Stimulated activated CD4-positive, alpha-beta T cell treated with anti-CD3 and anti-CD28 coated beads, Interleukin-4, amount 100 ng/mL, for 48 hours (primary cell): ENCODE results near the gene HACD3.

Experiments used
- DNase-seq, 2 donors: peaks; one replicate each; pipeline ENCODE4 v3.0.0-alpha.2; 2020; ENCODE audit warnings: low read depth in 2 of 2

Gene HACD3, protein sequence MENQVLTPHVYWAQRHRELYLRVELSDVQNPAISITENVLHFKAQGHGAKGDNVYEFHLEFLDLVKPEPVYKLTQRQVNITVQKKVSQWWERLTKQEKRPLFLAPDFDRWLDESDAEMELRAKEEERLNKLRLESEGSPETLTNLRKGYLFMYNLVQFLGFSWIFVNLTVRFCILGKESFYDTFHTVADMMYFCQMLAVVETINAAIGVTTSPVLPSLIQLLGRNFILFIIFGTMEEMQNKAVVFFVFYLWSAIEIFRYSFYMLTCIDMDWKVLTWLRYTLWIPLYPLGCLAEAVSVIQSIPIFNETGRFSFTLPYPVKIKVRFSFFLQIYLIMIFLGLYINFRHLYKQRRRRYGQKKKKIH

DNA sequence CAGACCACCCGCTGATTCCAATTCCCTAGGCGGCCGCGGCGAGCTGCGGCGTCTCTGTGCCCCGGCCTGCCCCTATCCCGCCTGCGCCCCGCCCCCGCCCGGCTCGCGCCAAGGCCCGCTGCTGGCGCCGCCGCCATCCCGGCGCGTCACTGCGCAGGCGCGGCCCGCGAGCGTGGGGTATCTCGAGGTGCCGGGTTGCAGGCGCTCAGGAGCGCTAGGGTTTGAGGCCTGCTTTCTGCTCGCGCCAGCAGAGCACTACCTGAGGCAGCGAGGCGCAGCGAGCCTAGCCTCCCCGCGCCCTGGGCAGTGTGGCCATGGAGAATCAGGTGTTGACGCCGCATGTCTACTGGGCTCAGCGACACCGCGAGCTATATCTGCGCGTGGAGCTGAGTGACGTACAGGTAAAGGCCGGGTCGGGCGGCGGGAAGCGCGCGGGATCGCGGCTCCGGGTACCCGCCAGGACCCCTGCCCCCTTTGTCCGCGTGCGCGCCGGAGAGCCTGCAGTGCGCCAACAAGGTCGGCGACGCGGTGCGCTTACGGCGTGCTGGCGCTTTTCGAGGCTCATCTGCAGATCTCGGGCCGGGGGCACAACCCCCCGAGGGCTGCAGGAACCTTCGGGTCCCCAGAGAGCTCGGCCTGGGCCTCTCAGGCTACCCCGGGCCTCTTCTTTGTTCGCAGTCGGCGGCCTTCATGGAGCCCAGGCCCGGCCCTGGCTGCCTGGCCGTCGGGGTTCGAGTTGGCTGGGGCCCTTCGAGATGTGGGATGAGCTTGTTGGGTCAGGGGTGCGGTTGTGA lies at the start of gene HACD3:
HACD3 (plus strand) TSS at position 146 of the 794 bp plus-strand sequence; CDS start at position 315, 169 bp downstream.
- peak; percentile 92 for DNase-seq

DNA sequence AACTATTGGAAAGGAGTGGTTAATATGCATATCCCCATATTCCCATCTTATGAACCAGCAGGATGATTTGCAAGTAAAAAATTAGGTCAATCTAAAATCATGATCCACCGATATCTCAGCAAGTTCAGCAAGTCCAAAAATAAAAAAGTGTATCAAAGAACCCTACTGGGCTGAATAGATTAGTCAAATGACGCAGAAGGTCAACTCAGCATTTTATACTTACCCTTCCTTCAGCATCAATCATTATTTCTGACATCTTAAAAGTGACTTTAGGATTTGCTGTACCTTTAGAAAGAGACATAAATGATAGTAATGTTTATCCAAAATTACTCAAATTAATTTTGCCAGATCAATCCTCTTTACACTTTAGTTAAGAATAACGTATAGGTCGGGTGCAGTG lies 45.4 kb upstream of the HACD3 start:
- DNase-seq = no peak

DNA sequence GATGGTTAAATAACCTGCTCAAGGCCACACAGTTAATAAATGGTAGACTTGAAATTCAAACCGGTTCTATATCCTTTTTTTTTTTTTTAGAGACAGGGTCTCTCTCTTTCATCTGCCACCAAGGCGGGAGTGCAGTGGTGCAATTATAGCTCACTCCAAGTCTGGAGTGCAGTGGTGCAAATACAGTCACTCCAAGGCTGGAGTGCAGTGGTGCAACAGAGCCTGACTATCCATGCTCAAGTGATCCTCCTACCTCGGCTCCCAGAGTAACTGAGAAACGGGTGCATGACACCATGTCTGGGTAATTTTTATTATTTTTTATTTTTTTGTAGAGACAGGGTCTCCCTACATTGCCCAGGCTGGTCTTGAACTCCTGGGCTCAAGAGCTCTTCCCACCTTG lies 36.2 kb upstream of the HACD3 start:
- DNase-seq = no peak

DNA sequence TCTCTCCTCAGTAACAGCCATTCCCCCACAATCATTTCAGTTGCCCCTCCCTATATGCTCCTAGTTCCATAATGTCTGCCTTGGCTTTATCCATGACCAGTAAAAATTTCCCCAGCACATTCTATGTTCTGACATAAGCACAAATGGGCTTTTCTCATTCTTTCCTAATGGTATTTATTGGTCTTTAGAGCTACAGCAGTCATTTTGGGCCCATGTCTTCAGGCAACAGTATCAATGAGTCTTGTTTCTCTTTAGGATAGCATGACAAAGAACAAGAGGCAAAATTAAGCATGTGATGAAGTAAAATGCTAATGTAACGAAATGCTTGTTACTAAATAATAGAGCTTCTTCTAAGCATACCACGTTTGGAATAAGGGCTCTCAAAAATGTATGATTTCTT lies 20.9 kb upstream of the HACD3 start:
- DNase-seq = no peak

DNA sequence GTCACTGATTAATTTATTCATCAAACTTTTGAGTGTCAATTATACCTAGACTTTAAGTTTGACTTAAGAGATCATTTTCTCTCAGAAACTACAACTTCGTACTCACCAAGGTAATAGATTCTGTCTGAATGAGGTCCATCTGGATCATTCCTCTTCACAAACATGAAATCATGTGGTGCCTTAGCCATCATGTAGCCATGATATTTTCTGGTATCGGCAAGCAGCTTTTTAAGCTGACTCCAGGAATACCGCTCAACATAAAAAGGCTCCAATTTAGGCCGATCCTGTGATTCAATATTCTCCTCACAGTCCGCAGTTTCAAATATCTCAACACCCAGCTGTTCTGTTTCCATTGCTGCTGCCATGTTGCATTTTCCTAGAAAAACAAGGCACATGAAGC lies 18.1 kb upstream of the HACD3 start:
- DNase-seq = no peak

DNA sequence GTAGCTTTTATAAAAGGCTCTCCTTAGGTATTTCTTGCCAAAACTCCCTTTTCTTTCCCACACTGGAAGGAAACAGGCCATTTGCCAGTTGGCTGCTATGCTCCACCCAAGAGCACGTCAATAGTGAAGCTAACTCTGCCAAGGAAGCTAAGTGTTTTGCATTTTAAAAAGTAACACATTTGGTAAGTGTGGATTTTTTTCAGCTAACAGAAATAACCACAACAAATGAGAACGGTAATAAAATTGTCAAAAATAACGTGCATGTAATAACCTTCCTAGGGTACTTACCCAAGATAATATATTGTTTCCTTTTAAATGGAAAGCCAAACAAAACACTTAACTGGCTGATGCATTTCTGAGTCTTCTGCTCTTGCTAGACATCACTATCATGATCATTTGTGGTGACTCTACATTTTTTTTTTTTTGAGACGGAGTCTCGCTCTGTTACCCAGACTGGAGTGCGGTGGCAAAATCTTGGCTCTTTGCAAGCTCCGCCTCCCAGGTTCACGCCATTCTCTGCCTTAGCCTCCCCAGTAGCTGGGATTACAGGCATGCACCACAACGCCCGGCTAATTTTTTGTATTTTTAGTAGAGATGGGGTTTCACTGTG lies 17.4 kb upstream of the HACD3 start:
- no peak for DNase-seq

DNA sequence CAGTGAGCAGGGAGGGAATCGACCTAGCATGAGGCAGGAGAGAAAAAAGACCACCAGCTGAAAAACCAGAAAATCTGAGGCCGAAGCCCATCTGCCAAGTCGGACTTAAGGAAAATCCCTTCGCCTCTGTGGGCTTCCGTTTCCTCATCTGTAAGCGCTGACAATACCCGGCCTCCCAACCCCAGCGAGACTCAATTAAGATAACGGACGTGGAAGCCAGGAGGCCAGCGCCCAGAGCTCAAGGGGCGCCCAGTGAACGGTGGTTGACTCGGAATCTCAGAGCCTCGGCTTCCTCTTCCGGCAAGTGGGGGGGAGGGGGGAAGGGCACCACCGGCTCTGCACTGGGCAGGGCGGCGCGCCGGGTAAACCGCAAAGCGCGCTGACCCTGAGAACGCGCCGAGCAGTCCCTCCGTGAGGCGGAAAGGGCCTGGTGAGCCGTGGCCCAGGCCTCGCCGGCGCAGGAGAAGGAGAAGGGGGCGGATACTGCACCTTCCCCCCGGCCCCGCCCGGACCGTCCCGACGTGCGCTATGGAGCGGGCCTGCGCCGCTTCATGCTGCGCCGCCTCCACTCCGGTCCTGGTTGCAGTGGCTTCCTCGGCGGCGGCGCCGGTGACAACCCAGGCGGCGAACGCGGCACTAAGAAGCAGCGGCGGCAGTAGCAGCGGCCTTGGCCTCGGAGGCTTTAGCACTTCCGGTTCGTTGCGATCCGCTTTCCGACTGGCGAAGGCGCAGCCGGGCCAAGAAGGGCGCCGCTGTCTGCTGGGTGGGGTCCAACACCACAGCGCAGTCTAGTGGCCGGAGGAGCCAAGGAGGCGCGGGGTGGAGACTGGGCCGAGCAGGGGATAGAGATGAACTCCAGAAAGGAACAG lies 13.0 kb upstream of the HACD3 start, which contains the start of gene DPP8:
DPP8 (minus strand) TSS at position 693 of the 869 bp plus-strand sequence. CDS start 5,136 bp downstream, outside the sequence.
- peak; percentile 93 to 95 for DNase-seq

DNA sequence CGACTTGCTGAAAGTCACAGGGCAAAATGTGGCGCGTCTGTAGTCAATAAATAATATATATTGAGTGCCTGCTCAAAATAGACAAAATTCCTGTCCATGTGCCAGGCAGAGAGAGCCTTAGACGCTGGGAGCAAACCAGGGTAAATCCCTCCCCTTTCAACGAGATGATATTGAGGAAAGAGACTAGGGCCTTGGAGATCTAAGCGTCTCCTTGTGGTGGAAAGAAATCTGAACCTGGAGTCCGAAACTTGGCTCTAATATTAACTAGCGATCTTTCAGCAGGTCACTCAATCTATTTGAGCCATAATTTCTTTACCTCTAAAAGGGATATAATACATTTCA lies 12.4 kb upstream of the HACD3 start:
- DNase-seq = no peak

DNA sequence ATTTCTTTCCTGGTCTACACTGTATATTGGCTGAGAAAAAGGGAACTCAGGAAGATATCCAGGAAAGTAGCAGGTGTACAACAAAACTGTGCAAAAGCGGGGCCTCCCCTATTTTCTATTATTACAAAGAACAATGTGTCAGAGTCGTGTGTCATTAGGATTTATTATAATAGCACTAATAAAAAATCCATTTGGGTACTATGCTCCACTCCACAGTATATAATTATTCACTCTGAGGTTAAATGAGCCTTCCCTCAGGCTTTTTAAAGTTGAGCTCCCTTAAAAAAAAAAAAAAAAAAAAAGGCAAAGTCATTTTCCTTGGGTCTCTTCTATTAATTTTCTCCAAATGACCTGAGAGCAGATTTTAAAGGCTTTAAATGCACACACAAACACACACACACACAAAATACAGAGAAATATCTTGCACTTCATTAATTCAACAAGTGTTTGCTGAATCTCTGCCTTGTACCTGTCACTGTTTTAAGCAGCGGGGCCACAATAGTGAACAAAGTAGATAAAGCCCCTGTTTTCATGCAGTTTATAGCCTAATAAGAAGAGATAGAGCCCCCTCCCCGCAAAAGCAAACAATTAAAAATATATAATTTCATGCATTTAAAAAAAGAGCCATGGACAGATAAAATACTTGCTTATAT lies 11.5 kb upstream of the HACD3 start:
- DNase-seq = no peak

DNA sequence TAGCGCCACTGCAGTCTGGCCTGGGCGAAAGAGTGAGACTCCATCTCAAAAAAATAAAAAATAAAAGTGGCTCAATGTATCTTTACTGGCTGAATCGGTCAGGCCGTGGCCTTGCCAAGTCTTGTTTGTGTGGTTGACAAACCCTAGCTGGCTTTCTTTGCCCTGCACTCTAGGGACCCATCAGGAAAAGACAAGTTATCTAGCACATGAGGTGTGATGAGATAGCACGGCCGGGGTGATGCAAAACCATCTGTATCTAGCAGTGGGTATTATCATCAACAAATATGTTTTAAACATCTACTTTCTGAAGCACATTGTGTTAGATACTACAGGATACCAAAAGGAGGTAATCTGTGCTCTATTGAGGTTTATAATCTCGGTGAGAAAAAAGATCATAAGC lies 8.9 kb upstream of the HACD3 start:
- no peak for DNase-seq

DNA sequence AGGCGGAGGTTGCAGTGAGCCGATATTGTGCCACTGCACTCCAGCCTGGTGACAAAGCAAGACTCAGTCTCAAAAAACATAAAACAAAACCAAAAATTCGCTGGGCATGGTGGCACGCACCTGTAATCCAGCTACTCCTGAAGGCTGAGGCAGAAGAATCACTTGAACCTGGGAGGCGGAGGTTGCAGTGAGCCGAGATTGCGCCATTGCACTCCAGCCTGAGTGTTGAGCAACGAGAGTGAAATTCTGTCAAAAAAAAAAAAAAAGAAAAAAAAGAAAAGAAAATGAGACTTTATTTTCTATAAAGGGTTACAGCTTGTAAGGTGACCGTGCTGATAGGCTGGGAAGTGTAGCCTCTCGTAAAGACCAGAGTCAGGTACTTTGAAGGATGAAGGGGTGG lies 6.0 kb upstream of the HACD3 start:
- DNase-seq = no peak

DNA sequence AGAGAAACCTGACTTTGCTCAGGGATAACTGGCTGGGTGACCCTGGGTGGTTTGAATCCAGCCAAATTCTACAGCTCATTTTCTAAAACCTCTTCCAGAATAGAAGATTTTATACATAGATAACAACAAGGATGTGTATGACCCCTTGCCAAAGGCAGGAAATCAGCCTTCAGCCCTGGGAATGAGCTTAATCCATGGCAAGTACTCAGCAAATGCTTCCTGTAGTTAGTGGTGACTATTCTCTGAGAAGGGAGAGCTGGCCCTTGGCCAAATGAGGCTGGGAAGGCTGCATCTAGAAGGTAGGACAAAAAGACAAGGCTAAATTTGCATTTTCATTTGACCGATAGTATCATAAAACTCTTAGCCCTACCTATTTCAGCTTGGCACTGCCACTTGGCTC lies 4.6 kb upstream of the HACD3 start:
- DNase-seq = no peak

DNA sequence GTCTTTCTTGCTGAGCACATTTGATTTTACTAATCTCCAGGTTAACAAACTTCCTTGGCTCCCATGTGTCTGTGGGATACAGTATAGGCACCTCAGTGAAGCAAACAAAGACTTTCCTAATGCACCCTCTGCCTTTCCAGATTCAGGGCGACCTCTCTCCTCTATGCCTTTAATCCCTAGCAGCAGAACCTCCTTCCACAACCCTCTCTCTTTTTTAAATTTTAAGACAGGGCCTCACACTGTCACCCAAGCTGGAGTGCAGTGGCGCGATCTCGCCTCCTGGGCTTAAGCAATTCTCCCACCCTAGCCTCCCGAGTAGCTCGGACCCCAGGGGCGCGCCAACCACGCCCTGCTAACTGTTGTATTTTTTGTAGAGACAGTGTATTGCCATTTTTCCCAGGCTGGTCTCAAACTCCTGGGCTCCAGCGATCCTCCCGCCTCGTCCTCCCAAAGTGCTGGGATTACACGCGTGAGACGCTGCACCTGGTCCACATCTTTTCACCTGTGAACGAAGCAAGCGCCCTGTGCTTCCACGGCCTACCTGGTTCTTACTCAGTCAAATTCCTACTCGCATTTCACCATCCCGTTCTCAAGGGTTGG lies 1.7 kb upstream of the HACD3 start:
- DNase-seq = no peak

DNA sequence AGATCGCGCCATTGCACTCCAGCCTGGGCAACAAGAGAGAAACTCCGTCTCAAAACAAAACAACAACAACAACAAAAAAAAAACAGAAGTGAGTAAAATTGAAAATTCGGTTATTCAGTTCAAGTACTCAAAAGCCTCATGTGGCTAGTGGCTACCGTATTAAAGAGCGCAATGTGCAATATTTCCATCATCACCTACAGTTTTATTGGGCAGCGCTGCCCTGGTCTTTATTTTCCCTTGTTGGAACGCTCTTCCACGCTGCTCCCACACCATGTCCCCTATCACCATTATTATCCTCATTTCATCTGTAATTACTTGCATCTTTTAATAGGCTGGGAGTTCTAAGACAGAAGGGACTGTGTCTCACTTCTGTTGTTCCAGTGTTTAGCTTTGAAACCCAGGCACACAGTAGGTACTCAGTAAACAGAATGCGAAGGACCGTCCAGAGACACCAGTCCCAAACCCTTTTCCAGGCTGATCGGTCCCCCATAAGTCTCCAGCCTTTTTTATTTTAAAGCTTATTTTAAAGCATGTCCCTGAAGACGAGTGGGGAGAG lies 423 bp upstream of the HACD3 start:
- DNase-seq = no peak

DNA sequence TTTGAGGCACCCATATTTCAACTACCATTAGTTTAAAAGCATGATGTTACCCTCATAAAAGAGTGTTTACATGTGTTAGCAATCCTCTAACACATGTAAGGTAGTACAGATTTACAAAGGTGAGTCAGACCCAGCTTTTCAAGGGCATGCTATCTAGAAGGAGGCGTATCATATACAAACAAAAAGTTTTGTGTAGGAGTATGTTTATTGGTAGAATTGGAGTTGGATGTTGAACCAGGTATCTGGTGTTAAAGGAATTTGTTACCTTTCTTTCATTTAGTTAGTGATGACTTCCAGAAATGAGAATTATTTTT lies 2.4 kb downstream of the HACD3 start:
- DNase-seq = no peak

DNA sequence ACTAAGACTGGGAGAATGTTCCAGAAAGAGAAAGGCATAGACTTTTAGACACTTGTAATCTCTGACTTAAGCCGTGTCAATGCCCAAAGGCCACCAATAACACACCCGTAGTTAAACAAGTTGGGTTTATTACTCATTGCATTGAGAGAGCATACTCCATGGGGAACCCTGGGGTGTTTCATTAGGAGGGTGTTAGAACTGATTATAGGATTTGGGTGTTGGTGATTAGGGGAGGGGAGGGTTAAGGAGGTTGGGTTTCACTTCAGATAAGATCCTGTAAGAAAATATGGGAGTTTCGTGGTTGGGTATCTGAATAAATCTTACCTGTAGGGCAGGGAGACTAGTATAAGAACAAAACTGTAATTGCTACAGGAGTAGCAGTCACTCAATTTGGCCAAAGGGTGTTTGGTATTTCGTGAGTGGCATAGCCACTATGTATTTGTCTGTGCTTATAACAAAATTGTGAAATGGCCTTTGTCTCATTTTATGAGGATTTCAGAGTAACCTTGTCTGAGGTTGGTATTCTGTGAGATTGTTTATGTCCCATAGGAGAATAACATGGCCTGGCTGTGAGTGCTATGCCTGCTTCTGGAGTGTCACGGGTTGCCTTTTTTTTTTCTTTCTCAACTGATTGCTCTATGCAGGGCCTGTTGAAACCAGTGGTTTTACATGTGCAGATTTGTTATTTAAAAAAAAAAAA lies 2.9 kb downstream of the HACD3 start:
- DNase-seq = no peak

DNA sequence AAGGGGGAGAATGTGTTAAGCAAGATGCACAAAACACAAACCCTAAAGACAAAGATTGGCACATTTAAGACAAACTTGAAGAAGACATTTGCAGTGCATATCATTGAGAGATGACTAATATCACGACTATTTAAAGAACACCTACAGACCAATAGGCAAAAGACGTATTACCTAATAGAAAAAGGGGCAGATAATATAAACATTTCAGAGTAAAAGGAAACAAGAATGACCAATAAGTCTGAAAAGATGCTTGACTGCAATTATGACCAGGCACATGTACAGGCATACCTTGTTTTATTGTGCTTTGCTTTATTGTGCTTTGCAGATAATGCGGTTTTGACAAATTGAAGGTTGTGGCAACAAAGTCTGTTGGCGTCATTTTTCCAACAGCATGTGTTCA lies 4.9 kb downstream of the HACD3 start:
- DNase-seq = no peak

DNA sequence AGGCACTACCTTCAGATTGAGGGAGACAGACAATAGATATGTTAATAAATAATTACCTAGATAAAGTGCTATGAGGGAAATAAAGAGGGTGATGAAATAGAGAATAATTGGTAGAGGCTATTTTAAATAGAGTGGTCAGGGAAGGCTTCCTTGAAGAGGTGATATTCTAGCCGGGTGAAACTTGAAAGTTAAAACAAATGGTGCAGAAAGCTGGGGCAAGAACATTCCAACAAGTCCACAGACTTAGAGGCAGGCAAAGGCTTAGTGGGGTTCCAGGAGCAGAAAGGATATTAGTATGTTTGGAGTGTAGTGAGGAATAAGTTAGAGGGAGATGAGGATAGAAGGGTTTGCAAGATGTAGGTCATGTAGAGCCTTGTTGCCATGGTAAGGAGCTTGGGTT lies 10.1 kb downstream of the HACD3 start:
- no peak for DNase-seq

DNA sequence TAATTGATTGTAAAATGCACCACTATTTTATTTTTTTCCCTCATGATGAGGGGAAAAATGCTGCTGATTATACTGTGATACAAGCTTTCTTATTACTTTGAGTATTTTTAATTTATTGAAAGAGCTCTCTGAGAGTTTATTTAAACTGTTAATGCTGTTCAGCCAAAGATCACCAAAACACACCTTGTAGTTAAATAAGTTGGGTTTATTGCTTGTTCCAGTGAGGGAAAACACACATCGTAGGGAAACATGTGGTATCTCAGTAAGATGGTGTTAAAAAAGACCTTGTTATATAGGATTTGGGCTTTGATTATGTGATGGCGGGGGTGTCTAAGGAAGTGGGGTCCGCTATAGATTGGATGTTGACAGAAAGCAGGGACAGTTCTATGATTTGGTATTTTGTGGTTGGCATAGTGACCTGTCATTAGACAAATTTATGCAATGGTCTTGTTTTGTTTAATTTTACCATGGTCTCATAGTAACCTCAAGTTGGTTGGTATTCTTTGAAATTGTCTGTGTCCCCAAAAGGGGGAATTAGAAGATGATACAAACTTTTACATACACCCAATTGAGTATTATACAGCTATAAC lies 11.1 kb downstream of the HACD3 start:
- no peak for DNase-seq

DNA sequence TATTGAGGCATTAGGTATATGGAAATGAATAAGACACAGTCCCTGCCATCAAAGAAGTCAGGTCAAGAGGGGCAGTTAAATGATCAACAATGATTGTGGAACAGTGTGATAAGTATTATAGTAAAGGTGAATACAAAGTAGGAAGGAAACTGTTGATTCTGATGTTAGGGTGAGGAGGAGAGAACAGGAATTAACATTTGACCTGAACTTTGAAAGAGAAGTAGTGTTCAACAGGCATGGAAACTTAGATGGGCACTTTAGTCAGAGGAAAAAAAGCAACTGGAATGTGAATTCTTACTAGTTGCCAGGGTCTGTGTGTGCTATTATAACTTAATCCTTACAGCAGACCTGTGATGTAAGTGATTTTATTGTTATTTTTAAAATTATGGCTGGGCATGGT lies 17.6 kb downstream of the HACD3 start:
- DNase-seq = no peak
